Measurements from ENCODE around the gene KRT12.
"Not testable (repeated sequence)": the region's sequence is repeated elsewhere in the genome, so short reads cannot be mapped to it uniquely, and the experiment has no call there.

KRT12 gene

DNA sequence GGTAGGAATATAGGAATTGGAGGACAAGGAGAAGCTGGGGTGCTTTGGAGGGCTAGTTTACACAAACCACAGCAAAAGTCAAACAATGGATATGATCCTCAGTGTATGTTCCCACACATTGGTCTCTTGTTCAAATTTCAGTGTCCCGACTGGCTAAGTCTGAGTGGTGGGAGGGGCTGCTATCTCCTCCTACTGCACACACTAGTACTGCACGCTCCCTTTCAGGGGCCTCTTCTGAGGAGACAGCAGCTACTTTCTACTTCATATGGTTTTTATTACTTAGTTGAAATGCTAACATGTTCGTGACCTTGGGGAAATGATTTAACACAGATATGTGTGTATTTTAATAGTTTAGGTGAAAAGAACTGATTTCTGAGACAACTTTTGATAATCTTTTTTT is 25.8 kb downstream of the KRT12 start:
- no peak for DNase-seq

DNA sequence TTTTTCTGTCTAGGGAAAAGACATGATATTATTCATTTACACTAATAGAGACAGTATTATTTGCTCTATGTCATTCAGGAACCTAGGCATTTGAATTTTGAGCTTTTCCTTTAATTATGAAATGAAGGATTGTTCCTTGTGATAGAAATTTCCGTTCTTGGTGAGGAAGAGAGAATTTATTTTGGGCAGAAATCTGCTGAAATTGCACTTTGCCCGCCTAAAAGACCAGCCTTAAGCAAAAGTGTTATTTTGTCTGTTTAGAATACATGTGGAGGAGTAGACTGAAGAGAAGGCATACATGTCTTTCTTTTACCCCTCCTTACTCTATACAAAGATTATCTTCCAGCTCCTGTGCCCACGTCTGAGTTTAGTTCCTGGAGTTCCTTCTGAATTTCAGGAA is 27.8 kb downstream of the KRT12 start:
- no peak for DNase-seq

DNA sequence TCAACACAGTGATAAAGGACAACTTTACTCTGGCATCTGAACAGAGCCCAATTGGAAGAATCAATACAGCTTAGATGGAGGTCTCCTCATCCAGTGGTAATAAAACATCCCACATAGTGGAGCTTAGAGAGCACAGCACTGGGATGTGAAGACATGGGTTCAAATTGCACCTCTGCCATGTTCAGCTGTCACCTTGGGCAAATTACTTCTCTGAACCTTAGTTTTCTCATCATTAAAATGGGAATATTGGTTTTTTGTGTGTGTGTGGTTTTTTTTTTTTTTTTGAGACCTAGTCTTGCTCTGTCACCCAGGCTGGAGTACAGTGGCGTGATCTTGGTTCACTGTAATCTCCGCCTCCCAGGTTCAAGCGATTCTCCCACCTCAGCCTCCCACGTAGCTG is 31.0 kb downstream of the KRT12 start:
- no peak for DNase-seq

DNA sequence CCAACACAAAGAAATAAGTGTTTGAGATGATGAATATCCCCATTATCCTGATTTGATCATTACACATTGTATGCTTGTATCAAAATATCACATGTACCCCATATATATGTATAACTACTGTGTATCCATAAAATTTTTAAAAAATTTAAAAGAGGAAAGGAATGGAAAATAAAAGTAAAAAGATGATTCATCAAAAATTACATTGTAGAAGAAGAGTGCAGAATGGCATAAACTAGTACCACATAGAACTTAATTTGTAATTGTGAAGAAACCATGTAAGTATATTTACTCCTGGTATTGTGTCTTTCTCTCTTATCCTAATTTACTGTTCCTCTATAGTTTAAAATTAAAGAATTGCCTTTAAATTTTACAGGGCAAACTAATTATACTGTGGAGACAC is 33.1 kb downstream of the KRT12 start:
- DNase-seq = no peak

DNA sequence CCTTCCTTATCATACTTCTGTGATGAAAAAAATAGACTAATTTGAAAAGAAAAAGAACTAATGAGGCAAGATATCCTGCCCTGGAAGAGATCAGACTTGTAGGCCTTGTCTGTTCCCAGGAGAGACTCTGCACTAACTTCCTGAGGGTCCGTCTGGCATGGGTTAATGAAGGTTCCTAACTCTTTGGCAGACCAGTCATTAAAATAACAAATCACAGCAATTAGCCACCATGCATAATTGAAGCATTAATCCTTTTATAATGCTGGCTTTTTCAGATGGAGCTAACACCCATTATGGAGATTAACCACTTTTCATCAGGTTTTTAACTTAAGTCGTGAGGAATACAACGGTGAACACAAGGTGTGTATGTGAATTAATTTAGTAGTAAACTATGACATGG is 34.2 kb downstream of the KRT12 start:
- no peak for DNase-seq

DNA sequence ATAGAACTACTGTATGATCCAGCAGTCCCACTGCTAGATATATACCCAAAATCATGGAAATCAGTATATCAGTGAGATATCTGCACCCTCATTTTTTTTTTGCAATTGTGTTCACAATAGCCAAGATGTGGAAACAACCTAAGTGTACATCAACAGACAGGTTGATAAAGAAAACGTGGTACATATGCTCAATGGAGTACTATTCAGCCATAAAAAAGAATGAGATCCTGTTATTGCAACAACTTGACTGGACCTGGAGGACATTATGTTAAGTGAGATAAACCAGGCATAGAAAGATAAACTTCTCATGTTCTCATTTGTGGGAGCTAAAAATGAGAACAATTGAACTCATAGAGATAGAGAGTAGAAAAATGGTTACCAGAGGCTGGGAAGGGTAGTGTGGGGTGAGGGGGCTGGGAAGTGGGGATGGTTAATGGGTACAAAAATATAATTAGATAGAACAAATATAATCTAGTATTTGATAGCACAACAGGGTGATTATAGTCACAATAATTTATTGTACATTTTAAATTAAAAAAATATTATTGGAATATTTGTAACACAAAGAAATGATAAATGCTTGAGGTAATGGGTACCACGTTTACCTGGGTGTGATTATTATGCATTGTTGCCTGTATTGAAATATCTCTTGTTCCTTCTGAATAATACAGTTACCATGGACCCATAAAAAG is 36.8 kb downstream of the KRT12 start:
- no peak for DNase-seq

DNA sequence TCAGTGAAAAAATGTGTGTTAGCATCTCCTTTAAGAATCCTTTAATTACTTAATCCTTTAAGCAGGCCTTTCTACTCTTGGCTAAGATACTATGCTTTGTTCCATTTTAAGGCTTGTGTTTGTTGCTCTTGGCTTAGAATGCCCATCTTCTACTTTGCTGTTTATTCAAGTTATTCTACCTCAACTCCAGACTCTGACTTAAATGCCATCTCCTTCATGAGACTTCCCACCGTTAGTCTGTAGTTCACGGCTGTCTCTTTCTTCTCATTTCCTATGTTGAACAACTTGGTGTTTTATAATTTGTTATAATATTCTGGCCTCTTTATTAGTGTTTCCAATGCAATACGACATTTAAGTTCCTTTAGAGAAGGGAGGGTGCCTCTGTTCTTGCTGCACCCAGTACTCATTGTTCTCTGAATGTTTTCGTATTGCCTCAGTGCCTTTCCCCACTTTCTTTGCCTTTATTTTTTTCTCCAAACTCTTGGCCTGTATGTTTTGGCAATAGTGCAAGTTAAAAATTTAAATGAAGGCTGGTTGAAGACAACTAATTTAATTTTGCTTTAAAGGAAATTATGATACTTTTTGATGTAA is 38.5 kb downstream of the KRT12 start:
- no peak for DNase-seq

DNA sequence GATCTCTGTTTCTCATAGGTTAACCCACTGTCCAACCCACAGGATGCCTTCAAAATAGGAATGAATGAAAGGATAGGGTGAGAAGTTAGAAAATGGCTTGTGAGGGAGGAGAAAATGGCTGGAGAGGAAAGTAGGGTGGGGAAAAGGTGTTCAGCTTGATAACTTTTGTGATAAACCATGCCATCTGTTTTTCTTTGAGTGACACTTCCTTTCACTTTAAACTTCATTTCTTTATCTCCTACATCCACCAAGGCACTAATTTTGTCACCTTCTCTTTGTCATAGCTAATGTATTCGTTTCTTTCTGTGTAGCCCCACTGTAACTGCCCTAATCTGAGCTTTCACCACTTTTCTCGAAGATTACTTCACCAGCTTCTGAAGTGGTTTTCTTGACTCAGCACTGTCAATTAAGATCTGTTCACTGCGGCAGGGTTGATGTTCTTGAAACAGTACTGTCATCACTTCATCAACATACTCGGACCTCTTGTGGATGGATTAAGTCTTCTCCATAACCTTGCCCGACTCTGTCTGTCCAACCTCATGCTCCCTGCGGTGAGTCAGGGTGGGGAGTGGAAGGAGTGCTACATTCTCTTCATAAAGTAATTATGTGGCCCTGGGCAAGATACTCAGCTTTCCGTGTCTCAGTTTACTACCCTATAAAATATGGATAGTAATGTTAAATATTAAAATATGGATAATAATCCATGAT is 39.1 kb downstream of the KRT12 start:
- DNase-seq = no peak

DNA sequence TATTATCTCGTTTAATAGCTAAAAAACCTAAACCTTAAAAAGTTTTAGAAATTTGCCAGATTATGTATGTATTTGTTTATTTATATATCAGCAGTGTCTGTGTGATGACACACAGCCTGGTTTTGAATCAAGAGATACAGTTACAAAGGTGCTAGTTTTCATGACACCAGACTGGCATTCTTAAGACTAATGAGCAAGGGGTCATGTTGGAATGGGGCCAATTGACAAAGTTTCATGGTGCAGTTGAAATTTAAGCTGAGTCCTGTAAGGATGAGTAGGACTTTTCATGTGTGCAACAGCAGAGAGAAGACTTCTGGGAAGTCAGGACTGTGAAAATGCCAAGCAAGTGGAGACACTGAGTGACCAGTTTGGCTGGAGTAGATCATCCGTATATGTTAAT is 41.4 kb downstream of the KRT12 start:
- DNase-seq = no peak

DNA sequence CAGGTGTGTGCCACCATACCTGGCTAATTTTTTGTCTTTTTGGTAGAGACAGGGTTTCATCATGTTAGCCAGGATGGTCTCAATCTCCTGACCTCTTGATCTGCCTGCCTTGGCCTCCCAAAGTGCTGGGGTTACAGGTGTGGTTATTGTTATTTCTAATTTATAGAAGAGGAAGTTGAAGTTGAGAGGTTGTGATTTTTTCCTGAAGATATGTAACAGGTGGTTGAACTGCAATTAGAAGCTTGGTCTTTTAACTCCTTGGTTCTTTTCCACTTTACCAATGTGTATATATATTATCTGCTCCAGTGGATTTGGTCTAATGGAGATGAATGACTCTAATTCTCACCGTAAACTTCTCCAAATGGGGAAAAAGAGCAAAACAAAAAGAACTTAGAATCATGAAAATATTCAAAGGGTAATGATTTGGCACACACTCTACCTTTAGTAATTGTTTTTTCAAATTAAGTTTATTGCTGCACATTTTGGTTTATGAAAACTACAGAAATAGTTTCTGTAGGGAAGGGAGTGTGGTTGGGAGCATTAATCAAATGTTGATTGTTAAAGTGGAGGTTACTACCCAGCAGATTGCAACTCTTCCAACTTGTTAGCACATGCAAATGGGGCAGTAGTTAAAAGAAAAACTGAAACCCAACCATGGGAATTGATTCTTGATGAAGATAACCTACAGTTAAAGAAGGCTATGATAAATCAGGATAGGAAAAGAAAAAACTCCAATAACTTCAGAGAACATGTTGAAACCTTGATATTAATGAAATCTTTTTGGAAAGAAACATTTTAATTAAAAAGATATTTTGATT is 42.8 kb downstream of the KRT12 start:
- no peak for DNase-seq

DNA sequence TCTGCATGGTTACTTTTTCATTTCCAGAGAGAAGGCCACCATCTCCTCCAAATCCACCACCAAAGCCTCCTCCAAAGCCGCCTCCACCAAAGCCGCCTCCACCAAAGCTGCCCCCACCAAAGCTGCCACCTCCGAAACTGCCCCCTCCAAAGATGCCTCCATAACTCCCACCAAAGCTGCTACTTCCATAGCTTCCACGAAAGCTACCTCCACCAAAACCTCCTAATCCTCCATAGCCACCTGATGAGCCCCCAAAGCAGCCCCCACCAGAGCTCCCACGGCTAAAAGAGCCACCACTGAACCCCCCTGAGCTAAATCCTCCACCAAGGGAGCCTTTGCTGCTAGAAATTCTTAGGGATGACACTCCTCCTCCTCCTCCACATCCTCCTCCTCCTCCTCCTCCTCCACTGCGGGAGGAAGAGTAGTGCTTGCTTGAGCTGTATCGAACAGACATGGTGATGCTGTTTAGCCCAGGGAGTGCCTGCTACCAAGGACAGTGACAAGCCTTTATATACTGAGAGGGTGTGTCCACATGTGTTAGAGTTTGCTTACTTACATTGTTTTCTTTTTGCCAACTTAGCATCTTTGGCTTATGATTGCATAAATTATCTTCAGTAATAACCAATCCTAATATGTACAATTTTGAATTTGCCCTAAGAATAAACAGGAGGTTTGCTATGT is 44.8 kb downstream of the KRT12 start, which contains the start of gene KRT10:
Gene KRT10 (minus strand): TSS at position 483 of the 681 bp plus-strand sequence. CDS start 29 bp downstream, at position 454.
- no peak for DNase-seq

DNA sequence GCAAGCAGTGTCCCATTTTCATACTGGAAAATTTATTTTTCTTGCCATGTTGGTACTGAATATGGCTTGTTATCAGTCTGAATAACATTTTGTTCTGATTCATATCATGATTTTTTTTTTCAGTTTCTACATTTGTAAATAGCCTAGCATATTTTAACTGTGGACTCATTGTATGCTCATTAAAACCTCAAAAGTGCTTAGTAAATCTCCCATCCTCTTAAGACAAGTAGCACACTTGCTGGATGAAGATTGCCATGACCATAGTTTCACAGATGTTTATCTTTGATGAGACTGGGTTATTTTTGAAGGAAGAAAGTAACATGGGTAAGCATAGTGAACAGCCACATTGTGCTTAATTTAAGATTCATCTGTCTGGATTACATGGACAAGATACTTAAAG is 45.5 kb downstream of the KRT12 start:
- no peak for DNase-seq

DNA sequence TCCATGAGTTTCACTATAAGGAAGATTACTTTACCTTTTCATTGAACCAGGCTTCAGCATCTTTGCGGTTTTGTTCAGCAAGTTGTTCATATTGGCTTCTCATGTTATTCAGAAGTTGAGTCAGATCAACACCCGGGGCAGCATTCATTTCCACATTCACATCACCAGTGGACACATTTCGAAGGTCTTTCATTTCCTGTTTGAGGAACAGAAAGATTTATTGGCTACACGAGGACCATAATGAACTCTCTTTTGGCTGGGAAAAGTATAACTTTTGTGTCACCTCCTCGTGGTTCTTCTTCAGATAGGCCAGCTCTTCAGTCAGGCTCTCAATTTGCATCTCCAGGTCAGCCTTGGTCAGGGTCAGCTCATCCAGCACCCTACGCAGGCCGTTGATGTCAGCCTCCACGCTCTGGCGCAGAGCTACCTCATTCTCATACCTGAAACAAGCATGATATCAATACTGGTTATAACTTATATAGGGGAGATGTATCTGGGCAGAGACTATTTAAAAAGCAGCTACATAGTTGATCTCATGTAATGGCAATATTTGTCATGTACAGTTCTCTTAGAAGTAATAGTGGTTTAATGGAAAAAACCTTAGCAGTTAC is 46.7 kb downstream of the KRT12 start:
- no peak for DNase-seq

DNA sequence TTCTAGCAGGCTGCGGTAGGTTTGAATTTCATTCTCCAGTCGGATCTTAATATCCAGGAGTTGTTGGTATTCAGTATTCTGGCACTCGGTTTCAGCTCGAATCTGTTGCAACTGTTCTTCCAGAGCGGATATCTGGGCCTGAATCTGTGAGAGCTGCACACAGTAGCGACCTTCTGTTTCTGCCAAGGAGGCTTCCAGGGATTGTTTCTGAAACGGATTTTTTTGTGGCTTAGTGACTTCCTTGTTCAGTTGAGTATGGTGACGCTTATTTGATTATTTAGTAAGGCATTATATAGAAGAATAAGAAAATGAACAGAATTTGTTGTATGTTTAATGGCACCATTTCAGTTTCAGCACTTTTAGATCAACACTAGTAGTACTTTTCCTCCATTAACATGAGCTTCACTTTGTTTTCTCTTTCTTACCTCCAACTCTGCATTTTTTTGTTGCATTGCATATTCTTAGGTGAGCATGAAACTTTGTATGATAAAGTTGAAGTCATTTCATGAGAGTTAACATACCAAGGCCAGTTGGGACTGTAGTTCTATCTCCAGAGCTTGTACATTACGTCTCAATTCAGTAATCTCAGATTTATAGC is 47.4 kb downstream of the KRT12 start:
- DNase-seq = no peak

DNA sequence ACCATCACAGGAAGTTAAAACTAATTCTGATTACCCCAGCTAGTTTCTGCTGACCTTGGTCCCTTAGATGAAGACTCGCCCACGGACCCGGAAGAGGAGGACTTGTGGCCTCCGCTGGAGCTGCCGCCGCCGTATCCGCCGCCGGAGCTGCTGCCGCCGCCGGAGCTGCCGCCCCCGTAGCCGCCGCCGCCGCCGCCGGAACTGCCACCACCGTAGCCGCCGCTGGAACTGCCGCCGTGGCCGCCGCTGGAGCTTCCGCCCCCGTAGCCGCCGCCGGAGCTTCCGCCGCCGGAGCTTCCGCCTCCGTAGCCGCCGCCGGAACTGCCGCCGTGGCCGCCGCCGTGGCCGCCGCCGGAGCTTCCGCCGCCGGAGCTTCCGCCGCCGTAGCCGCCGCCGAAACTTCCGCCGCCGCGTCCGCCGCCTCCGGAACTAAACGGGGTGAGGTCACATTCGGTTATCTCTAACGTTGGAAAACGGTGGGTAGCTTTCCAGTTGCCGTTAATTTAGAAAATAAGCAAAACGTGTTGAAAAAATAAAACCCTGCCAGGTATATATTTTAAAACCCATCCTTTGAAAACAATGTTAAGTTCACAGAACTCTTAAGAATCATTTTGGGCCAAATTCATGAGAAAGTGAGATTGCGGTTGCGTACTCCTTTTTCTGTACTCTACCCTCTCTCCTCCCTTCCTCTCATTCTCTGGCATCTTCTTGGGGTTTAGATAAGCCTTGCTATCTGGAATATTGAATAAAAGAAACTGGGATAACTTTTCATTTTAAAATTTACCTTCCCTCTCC is 48.1 kb downstream of the KRT12 start:
- DNase-seq = peak; percentile 73

DNA sequence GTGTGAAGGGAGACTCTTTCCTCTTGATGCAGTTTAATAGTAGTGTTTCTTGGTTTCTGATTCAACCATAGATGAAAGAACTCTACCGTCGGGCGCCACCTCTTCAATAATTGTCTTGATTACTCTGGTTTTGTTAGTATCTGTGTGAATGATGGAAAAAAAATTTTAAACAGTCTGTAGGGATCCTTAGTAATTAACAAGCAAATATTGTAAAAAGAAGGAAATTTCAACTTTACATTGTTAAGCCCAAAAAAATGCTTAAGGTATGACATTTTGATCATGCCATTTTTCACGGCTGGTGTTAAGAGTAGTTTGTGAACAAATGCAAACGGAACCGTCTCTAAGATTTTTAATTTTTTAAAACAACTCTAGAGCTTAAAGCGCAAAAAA is 48.7 kb downstream of the KRT12 start:
- DNase-seq = no peak

DNA sequence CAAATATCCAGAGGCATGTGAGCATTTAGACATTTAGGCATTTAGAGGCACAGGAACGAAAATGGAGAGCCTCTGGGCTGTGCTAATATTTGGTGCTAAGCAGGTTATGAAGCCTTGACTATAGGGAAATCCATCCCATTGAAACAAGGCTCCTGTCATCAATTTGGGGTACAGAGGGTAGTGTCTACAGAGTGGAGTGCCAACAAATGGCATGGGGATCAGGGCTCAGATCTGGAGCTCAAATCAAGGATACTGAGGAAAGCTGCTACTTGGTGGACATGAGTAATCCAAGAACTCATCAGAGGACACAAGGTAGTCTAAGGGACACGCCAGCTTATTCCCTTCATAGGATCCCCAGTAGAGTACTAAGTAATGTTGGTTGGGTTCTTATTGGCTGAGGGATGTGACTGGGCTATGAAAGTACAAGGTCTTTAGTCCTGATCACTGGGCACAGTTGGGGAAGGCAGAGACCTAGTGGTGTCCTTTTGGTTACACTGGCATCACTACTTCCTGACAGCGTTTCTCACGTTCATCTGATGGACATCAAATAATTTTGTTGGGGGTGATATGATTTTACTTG is 49.8 kb downstream of the KRT12 start:
- no peak for DNase-seq

DNA sequence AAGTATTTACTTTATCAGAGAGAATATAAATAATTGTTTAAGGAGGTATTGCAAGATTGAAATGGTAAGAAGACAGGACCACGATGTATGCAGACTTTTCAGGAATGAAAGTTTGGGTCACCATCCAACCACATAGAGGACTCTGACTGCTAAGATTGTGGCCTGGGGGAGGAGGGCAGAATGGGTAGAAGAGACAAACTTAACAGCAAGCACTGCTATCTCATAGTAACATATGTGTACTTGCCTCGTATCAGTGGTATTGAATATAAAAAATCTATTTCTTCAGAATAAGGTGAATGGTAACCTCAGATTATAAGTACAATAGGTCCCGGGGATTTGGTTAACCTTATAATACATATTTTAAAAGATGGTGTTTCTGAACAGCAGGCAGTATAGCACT is 50.5 kb downstream of the KRT12 start:
- DNase-seq = no peak

DNA sequence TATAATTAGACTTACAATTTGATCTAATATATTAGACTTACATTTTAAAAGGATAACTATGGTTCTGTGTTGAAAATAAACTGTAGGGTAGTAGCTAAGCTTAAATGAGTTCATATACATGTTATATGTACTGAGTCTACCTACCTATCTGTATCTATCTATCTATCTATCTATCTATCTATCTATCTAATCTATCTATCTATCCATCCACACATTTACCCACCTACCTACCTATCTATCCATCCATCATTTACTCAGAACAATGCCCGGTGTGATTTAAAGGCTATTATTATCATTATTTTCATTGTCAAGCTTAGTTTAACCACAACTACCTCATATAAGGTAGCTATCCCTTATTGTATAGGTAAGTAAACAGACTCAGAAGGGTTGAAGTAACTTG is 51.6 kb downstream of the KRT12 start:
- DNase-seq = no peak

DNA sequence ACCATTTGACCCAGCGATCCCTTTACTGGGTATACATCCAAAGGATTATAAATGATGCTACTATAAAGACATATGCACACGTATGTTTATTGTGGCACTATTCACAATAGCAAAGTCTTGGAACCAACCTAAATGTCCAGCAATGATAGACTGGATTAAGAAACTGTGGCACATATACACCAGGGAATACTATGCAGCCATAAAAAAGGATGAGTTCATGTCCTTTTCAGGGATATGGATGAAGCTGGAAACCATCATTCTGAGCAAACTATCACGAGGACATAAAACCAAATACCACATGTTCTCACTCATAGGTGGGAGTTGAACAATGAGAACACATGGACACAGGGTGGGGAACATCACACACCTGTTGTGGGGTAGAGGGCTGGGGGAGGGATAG is 52.4 kb downstream of the KRT12 start:
- not testable (repeated sequence) for DNase-seq

DNA sequence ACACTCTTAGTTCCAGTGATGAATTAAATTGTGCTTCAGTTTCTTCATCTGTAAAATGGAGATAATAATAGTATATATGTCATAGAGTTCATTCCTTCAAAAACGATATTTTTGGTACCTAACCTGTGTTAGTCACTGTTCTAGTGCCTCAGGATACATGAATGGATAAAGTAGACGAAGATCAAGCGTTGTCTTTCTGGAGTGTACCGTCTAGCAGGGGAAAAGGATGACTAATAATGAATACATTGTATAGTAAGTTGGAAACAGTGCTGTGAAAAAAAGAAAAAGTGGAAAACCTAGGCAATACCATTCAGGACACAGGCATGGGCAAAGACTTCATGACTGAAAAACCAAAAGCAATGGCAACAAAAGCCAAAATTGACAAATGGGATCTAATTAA is 53.2 kb downstream of the KRT12 start:
- DNase-seq = no peak

Measured in NCI-H2171 treated with DMSO at 0.1 percent for 48 hours (cell line).